ENCODE measurements around the gene KRT4.

GRCh38 chr12:52801773-52802172 is 12.1 kb downstream of the KRT4 start:
- TF ChIP-seq, protein P1, sequence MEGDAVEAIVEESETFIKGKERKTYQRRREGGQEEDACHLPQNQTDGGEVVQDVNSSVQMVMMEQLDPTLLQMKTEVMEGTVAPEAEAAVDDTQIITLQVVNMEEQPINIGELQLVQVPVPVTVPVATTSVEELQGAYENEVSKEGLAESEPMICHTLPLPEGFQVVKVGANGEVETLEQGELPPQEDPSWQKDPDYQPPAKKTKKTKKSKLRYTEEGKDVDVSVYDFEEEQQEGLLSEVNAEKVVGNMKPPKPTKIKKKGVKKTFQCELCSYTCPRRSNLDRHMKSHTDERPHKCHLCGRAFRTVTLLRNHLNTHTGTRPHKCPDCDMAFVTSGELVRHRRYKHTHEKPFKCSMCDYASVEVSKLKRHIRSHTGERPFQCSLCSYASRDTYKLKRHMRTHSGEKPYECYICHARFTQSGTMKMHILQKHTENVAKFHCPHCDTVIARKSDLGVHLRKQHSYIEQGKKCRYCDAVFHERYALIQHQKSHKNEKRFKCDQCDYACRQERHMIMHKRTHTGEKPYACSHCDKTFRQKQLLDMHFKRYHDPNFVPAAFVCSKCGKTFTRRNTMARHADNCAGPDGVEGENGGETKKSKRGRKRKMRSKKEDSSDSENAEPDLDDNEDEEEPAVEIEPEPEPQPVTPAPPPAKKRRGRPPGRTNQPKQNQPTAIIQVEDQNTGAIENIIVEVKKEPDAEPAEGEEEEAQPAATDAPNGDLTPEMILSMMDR (IDR thresholded peaks at IDR 0.05; ENCODE audit: poor library complexity): no peak
- TF ChIP-seq EZH2 (IDR thresholded peaks at IDR 0.05; ENCODE audit: borderline replicate concordance) (no peak), EZH2phosphoT487 (IDR thresholded peaks at IDR 0.05; ENCODE audit: low read depth, severe bottlenecking, unreplicated experiment) (no peak)
